Loucy (cell line): ENCODE results near the gene SND1.

Experiments
- H2AFZ ChIP-seq: fragments of 200-600 bp; sonication (generic); 2 replicates; pipeline ENCODE4 v1.6.0; 2016; ENCODE audit warnings: antibody characterized with exemption, mild to moderate bottlenecking, low read length, moderate library complexity
- H3F3A ChIP-seq: fragments of 200-600 bp; 2 replicates; pipeline ENCODE4 v1.6.0; 2016; ENCODE audit warnings: antibody characterized with exemption, low read depth, mild to moderate bottlenecking
- H3K27me3 ChIP-seq: fragments of 200-600 bp; sonication (generic); 2 replicates; pipeline ENCODE4 v1.6.1; 2014; ENCODE audit warnings: low read length, mild to moderate bottlenecking; ENCODE audit not compliant: insufficient read depth, poor library complexity, severe bottlenecking
- H3K36me3 ChIP-seq: fragments of 200-600 bp; sonication (generic); 2 replicates; pipeline ENCODE4 v1.6.1; 2016; ENCODE audit warnings: low read length; ENCODE audit not compliant: insufficient read depth
- H3K4me1 ChIP-seq: fragments of 200-600 bp; sonication (generic); 2 replicates; pipeline ENCODE4 v1.5.1; 2014; ENCODE audit warnings: low read length, mild to moderate bottlenecking; ENCODE audit not compliant: insufficient read depth, poor library complexity, severe bottlenecking
- H3K4me2 ChIP-seq: fragments of 200-600 bp; sonication (generic); 2 replicates; pipeline ENCODE4 v1.6.0; 2014; ENCODE audit warnings: antibody characterized with exemption, low read length, low read depth, mild to moderate bottlenecking; ENCODE audit not compliant: poor library complexity, severe bottlenecking
- H3K4me3 ChIP-seq: fragments of 200-600 bp; sonication (generic); 2 replicates; pipeline ENCODE4 v1.5.1; 2014; ENCODE audit warnings: low read length, mild to moderate bottlenecking, mixed read lengths; ENCODE audit not compliant: poor library complexity, severe bottlenecking
- H3K79me2 ChIP-seq: fragments of 200-600 bp; sonication (generic); 2 replicates; pipeline ENCODE4 v1.6.1; 2014; ENCODE audit warnings: low read length; ENCODE audit not compliant: insufficient read depth
- H3K9ac ChIP-seq: fragments of 200-600 bp; sonication (generic); 2 replicates; pipeline ENCODE4 v1.6.0; 2014; ENCODE audit warnings: mild to moderate bottlenecking, low read depth, low read length, moderate library complexity; ENCODE audit not compliant: poor library complexity, severe bottlenecking
- H3K9me2 ChIP-seq: fragments of 200-600 bp; sonication (generic); replicated peaks from 2 replicates; pipeline ENCODE4 v1.6.1; 2016; ENCODE audit warnings: low read depth, low read length, mixed read lengths
- H3K9me3 ChIP-seq: fragments of 200-600 bp; sonication (generic); 2 replicates; pipeline ENCODE4 v1.6.1; 2014; ENCODE audit warnings: mild to moderate bottlenecking, antibody characterized with exemption, low read length, low read depth; ENCODE audit not compliant: insufficient read depth
- H4K20me1 ChIP-seq: fragments of 200-600 bp; sonication (generic); 2 replicates; pipeline ENCODE4 v1.6.0; 2014; ENCODE audit warnings: antibody characterized with exemption, low read length, mild to moderate bottlenecking; ENCODE audit not compliant: insufficient read depth, poor library complexity, severe bottlenecking
- CTCF ChIP-seq: fragments of 200-600 bp; sonication (generic); conservative IDR thresholded peaks from 2 replicates; pipeline ENCODE4 v1.5.1; 2014; ENCODE audit warnings: mild to moderate bottlenecking, antibody characterized with exemption, low read length
- EZH2phosphoT487 ChIP-seq: fragments of 200-600 bp; IDR thresholded peaks from 2 replicates; pipeline ENCODE4 v1.6.1; 2018; ENCODE audit warnings: antibody characterized with exemption, mild to moderate bottlenecking, moderate library complexity, borderline replicate concordance

The SND1 gene

DNA sequence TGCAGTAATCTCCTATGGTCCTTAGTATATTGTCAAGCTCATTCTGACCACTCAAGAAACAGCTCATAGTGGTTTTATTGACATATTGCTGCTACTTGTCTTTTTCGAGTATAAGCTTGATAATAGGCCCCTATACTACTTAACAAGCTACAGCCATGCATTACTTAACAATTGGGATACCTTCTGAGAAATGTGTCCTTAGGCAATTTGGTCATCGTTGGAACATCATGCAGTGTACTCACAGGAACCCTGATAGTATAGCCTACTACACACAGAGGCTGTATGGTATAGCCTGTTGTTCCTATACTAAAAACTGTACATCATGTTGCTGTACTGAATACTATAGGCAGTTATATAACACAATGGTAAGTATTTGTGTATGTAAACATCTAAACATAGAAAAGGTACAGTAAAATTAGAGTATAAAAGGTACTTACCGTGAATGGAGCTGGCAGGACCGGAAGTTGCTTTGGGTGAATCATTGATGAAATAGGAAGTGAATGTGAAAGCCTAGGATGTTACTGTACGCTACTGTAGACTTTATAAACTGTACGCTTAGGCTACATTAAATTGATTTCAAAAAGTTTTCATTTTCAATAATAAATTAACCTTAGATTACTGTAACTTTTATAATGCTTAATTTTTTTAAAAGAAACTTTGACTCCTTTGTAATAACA lies 218.4 kb downstream of the SND1 start:
- no peaks in the 10 kb centered on the region for H3K9me2 ChIP-seq
- H3K36me3 ChIP-seq, result 0 out of 2 replicates have a peak, but pooled peaks cover 2% of the 10 kb centered on the region
- H3K4me1 ChIP-seq, result peaks cover 9% of the 10 kb centered on the region
- no peaks in the 10 kb centered on the region for H3K27me3 ChIP-seq
- no peaks in the 10 kb centered on the region for H3F3A ChIP-seq
- no peaks in the 10 kb centered on the region for H4K20me1 ChIP-seq
- TF ChIP-seq EZH2phosphoT487, result no peak
- no peak for TF ChIP-seq CTCF
- H3K79me2 ChIP-seq, result no peaks in the 10 kb centered on the region
- H2AFZ ChIP-seq, result no peak overlapping the region
- no peak overlapping the region for H3K4me3 ChIP-seq
- no peak overlapping the region for H3K4me2 ChIP-seq
- no peak overlapping the region for H3K9ac ChIP-seq
- H3K9me3 ChIP-seq, result no peaks in the 10 kb centered on the region

GRCh38 chr7:127871226-127871625 lies 219.2 kb downstream of the SND1 start:
- Histone ChIP-seq H2AFZ (no peak overlapping the region), H3K9me2 (no peaks in the 10 kb centered on the region), H3K79me2 (no peaks in the 10 kb centered on the region), H4K20me1 (no peaks in the 10 kb centered on the region), H3K4me2 (no peak overlapping the region), H3K36me3 (no peaks in the 10 kb centered on the region), H3K9me3 (no peaks in the 10 kb centered on the region), H3F3A (no peaks in the 10 kb centered on the region), H3K9ac (no peak overlapping the region), H3K27me3 (no peaks in the 10 kb centered on the region), H3K4me3 (no peak overlapping the region), H3K4me1 (peaks cover 17% of the 10 kb centered on the region)
- TF ChIP-seq EZH2phosphoT487, result no peak
- no peak for TF ChIP-seq CTCF

DNA sequence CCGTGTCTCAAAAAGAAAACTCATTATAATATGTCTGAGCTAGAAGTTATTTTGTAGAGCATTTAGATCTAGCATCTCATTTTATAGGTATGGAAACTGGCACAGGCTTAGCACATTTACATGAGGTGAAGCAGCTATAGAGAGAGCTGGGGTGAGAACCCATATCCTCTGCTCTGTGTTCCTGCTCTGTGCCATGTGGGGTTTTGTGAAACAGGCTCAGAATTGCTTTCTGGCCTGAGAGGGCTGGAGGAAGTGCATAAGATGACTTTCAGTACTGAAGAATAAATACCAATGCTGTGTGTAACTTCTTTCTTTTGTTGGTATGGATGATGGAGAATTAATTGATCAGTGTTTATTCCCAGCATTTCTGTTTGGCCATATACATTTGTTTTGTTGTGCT lies 220.1 kb downstream of the SND1 start:
- Histone ChIP-seq H2AFZ (no peak overlapping the region), H3K79me2 (no peaks in the 10 kb centered on the region), H3K4me2 (no peak overlapping the region), H3K4me3 (no peak overlapping the region), H3K9ac (no peak overlapping the region), H3K27me3 (no peaks in the 10 kb centered on the region), H4K20me1 (no peaks in the 10 kb centered on the region), H3K9me2 (no peaks in the 10 kb centered on the region), H3K4me1 (peaks cover 18% of the 10 kb centered on the region), H3K9me3 (no peaks in the 10 kb centered on the region), H3F3A (no peaks in the 10 kb centered on the region), H3K36me3 (no peaks in the 10 kb centered on the region)
- TF ChIP-seq EZH2phosphoT487, result no peak
- no peak for TF ChIP-seq CTCF
